ENCODE data around the gene CCT5. TPM values are rescaled to one million over a fixed set of nuclear protein-coding genes. Genes with fewer than 3 reads are reported as not detected.
"Not testable (repeated sequence)": the region's sequence is repeated elsewhere in the genome, so short reads cannot be mapped to it uniquely, and the experiment has no call there.

Gene CCT5
- total and polyA plus RNA-seq, 4 donors = 201 to 261 (median 202) TPM

DNA sequence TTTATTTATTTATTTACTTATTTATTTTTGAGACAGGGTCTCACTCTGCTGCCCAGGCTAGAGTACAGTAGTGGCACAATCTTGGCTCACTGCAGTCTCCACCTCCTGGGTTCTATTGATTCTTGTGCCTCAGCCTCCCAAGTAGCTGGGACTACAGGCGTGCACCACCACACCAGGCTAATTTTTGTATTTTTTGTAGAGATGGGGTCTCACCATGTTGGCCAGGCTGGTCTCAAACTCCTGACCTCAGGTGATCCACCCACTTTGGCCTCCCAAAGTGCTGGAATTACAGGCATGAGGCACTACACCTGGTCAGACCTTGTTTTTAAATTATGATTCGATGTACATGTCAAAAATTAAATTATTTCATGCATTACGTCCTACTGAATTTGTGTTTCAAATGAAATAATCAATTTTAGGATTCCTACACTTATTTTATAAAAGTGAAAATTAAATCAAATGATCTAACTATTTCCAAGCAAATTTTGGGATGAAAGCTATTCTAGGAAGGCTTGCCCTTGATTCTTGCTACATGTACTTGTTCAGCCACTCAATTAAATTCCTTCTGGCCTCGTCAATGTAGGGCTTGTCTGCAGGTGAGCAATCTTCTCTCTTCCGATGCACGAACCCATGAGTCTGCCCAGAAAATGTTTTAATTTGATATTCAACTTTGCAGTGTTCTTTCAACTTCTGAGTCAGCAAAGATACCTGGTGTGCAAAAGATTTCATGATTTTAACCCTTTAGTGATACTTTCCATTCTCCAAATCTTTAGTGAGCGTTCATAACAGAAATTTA lies 30.0 kb downstream of the CCT5 start:
- peaks cover 5% of the 10 kb centered on the region for H3K4me1 ChIP-seq (ENCODE audit: control insufficient read depth, insufficient read depth, low read length)
- no peak overlapping the region for H3K27ac ChIP-seq (ENCODE audit: low read depth, low read length)
- 85% methylated on average over 4 of the region's 7 CpGs for WGBS (ENCODE audit: insufficient coverage)
- DNase-seq (ENCODE audit: low read depth in 4 of 6, low spot score in 6 of 6) = no peak
- H3K27me3 ChIP-seq (ENCODE audit: control insufficient read depth, insufficient read depth, low read length) = no peaks in the 10 kb centered on the region
- H3K4me3 ChIP-seq (ENCODE audit: low read depth, low read length) = no peak overlapping the region
- H3K36me3 ChIP-seq (ENCODE audit: control insufficient read depth, insufficient read depth, low read length) = no peaks in the 10 kb centered on the region
- no peaks in the 10 kb centered on the region for H3K9me3 ChIP-seq (ENCODE audit: control insufficient read depth, insufficient read depth, low read length)

DNA sequence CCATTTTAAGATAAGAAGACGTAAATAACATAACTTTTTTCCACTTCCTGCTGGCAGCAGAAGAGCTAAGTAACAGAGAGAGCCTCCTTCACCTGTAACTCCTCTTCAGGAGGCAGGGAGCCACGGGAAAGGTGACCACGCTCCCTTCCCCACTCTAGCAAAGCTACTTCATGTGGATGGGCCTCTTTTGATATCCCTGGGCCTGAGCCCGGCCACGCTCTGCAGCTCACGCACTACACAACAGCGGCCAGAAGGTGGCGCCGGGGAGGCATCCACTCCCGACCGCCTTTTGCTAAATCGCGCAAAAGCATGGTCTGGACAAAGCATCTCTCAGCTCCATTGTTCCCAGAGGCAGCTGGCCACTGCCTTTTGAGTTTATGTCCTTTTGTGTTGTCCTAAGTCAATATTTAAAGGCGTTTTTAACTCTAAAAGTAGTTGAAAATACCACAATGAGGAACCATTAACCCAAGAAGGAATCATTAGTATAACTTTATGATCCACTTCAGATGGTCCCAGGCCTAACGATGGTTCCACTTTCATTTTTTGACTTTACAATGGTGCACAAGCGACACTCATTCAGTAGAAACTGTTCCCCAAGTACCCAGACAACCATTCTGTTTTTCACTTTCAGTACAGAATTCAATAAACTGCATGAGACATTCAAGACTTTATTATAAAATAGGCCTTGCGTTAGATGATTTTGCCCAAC lies 34.0 kb downstream of the CCT5 start:
- Histone ChIP-seq H3K36me3 (ENCODE audit: control insufficient read depth, insufficient read depth, low read length) (peaks cover 3% of the 10 kb centered on the region), H3K4me1 (ENCODE audit: control insufficient read depth, insufficient read depth, low read length) (peaks cover 11% of the 10 kb centered on the region), H3K27me3 (ENCODE audit: control insufficient read depth, insufficient read depth, low read length) (no peaks in the 10 kb centered on the region), H3K27ac (ENCODE audit: low read depth, low read length) (no peak overlapping the region), H3K9me3 (ENCODE audit: control insufficient read depth, insufficient read depth, low read length) (no peaks in the 10 kb centered on the region), H3K4me3 (ENCODE audit: low read depth, low read length) (no peak overlapping the region)
- WGBS (ENCODE audit: insufficient coverage) = 20% methylated on average over 15 of the region's 17 CpGs
- DNase-seq (ENCODE audit: low read depth in 4 of 6, low spot score in 6 of 6) = peak; percentile 49 to 94 (median 73)

DNA sequence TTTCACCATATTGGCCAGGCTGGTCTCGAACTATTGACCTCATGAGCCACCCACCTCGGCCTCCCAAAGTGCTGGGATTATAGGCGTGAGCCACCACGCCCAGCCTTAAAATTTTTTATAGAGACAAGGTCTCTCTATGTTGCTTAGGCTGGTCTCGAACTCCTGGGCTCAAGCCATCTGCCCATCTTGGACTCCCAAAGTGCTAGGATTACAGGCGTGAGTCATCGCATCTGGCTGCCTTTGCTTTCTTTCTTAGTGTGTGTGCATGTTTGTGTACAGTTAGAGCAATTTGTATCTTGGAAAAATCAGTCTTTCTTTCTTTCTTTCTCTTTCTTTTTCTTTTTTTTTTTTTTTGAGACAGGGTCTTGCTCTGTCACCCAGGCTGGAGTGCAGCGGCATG lies 35.3 kb downstream of the CCT5 start:
- not testable (repeated sequence) for H3K36me3 ChIP-seq (ENCODE audit: control insufficient read depth, insufficient read depth, low read length); H3K27ac ChIP-seq (ENCODE audit: low read depth, low read length); H3K4me3 ChIP-seq (ENCODE audit: low read depth, low read length); H3K9me3 ChIP-seq (ENCODE audit: control insufficient read depth, insufficient read depth, low read length); DNase-seq (ENCODE audit: low read depth in 4 of 6, low spot score in 6 of 6); H3K27me3 ChIP-seq (ENCODE audit: control insufficient read depth, insufficient read depth, low read length)
- peaks cover 19% of the 10 kb centered on the region for H3K4me1 ChIP-seq (ENCODE audit: control insufficient read depth, insufficient read depth, low read length)
- 98% methylated on average over 4 of the region's 8 CpGs for WGBS (ENCODE audit: insufficient coverage)

DNA sequence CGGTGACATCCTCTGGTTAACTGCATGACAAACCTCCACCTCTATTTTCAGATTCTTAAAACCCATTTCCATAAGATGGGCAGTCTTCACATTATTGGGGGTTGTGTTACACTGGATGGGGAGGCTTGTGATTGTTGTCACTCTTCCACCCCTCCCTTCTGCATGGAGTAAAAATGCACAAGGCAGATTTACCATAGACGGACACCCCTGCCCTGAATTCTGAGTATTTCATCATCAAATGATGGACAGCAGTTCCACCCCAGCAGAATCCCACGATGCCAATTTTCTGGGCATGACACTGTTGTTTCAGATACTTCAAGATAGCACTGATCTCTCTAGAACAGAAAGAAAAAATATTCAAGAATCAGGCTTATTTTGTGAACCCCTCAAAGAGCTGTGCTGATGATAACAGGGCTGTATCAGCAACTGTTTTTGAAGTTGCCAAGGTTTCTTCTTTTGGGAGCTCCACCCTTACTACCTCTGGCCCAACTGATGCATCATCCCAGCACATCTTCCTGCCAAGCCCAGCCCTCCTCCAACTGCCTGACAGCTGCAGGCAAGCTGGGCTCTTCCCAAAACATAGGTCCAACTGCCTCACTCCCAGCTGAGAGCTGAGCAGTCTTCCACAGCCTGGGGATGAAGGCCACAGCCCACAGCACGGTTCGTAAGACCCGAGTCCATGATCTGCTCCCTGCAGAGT lies 36.2 kb downstream of the CCT5 start:
- H3K9me3 ChIP-seq (ENCODE audit: control insufficient read depth, insufficient read depth, low read length) = no peaks in the 10 kb centered on the region
- H3K4me3 ChIP-seq (ENCODE audit: low read depth, low read length) = no peak overlapping the region
- no peak overlapping the region for H3K27ac ChIP-seq (ENCODE audit: low read depth, low read length)
- peaks cover 19% of the 10 kb centered on the region for H3K4me1 ChIP-seq (ENCODE audit: control insufficient read depth, insufficient read depth, low read length)
- H3K27me3 ChIP-seq (ENCODE audit: control insufficient read depth, insufficient read depth, low read length) = no peaks in the 10 kb centered on the region
- WGBS (ENCODE audit: insufficient coverage) = 86% methylated on average over 5 of the region's 6 CpGs
- peak in 1 of 6 donors; percentile 24 for DNase-seq (ENCODE audit: low read depth in 4 of 6, low spot score in 6 of 6)
- H3K36me3 ChIP-seq (ENCODE audit: control insufficient read depth, insufficient read depth, low read length) = peaks cover 3% of the 10 kb centered on the region

DNA sequence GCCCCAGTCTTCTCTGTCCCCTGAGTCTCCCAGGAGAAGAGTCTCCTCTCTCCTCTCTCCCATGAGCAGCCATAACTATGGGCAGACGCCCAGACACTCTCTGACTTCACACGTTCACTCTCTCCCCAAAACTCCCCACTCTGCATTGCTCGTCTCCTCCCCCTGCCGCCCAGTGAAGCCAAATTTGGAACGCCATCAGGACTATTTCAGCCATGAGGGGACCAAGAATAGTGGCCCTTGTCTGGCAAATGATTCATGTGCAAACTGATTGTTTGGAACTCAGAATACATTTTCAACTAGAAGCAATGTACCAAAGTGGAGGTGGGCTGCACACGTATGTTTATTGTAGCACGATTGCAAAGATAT lies 36.8 kb downstream of the CCT5 start:
- Histone ChIP-seq H3K9me3 (ENCODE audit: control insufficient read depth, insufficient read depth, low read length) (no peaks in the 10 kb centered on the region), H3K4me3 (ENCODE audit: low read depth, low read length) (no peak overlapping the region), H3K27me3 (ENCODE audit: control insufficient read depth, insufficient read depth, low read length) (no peaks in the 10 kb centered on the region), H3K27ac (ENCODE audit: low read depth, low read length) (no peak overlapping the region), H3K4me1 (ENCODE audit: control insufficient read depth, insufficient read depth, low read length) (peaks cover 19% of the 10 kb centered on the region), H3K36me3 (ENCODE audit: control insufficient read depth, insufficient read depth, low read length) (peaks cover 3% of the 10 kb centered on the region)
- 88% methylated on average over 5 of the region's 7 CpGs for WGBS (ENCODE audit: insufficient coverage)
- no peak for DNase-seq (ENCODE audit: low read depth in 4 of 6, low spot score in 6 of 6)

DNA sequence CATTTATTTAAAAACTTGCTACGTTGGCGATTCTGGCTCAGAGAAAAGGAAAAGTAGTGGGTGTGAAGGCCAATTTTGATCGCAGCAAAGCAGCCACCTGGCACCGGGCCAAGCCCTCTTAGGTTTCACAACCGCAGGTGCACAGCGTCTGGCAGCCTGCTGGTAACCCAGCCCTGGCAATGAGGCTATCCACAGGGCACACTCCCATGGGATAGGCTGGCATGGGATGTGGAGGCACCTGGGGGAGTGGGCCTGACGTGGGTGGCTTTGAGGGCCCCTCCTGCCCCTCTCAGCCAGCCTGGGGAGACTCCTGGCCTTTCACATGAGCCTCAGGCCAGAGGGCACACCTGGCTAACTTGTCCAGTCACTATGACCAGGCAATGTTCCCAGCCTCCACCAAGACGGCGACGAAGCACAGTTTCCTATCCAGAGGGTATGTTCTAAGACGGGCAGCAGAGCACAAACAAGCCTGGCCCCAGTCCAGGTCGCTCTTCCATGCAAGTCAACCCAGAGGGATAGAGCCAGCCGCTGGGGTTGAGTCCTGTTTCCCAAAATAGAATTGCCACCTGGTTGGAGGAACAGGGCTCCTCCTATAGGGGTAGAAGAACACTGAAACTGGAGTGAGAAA lies 38.6 kb downstream of the CCT5 start:
- no peak overlapping the region for H3K27ac ChIP-seq (ENCODE audit: low read depth, low read length)
- H3K4me3 ChIP-seq (ENCODE audit: low read depth, low read length) = no peak overlapping the region
- 55% methylated on average over 13 of the region's 13 CpGs for WGBS (ENCODE audit: insufficient coverage)
- peaks cover 19% of the 10 kb centered on the region for H3K4me1 ChIP-seq (ENCODE audit: control insufficient read depth, insufficient read depth, low read length)
- no peaks in the 10 kb centered on the region for H3K27me3 ChIP-seq (ENCODE audit: control insufficient read depth, insufficient read depth, low read length)
- H3K9me3 ChIP-seq (ENCODE audit: control insufficient read depth, insufficient read depth, low read length) = no peaks in the 10 kb centered on the region
- peaks cover 3% of the 10 kb centered on the region for H3K36me3 ChIP-seq (ENCODE audit: control insufficient read depth, insufficient read depth, low read length)
- peak in 2 of 6 donors; percentile 30 to 40 for DNase-seq (ENCODE audit: low read depth in 4 of 6, low spot score in 6 of 6)

DNA sequence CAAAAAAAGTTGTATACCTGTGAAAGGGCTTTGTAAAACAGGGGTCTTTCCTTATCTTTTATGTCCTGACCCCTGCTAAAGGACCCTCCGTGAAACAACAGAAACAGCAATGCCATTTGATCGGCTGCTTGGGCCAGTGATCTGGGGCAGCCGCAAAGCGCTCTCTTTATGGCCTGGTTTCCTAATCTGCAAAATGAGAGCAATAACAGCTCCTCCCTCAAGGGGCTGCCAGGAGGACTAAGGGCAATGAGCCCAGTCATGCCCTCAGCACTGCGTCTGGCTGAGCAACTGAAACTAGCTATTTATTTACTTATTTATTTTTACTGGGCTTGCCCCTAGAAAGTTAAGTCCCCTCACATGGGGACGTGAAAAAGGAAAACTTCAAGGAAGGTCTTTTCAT lies 39.3 kb downstream of the CCT5 start:
- DNase-seq (ENCODE audit: low read depth in 4 of 6, low spot score in 6 of 6) = no peak
- WGBS (ENCODE audit: insufficient coverage) = 71% methylated on average over 4 of the region's 6 CpGs
- Histone ChIP-seq H3K27ac (ENCODE audit: low read depth, low read length) (no peak overlapping the region), H3K36me3 (ENCODE audit: control insufficient read depth, insufficient read depth, low read length) (peaks cover 3% of the 10 kb centered on the region), H3K4me3 (ENCODE audit: low read depth, low read length) (no peak overlapping the region), H3K4me1 (ENCODE audit: control insufficient read depth, insufficient read depth, low read length) (peaks cover 14% of the 10 kb centered on the region), H3K27me3 (ENCODE audit: control insufficient read depth, insufficient read depth, low read length) (no peaks in the 10 kb centered on the region), H3K9me3 (ENCODE audit: control insufficient read depth, insufficient read depth, low read length) (no peaks in the 10 kb centered on the region)

DNA sequence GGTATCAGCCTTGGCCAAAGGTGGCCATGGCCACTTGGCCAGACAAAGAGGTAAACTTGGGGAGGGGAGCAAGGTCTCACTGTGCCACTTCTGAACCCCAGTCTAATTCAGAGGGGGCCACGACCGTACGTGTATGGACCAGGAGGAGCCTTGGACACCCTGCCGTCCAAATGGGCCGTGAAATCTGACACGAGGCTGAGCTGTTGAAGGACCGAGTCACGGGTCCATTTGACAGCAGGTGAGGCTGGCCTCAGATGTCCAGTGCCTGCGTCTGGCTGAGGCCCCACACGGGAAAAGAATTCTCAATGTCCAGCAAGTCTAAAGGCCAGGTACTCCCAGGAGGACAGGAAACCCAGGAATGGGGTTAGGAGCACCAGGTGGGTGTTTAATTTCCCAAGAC lies 39.9 kb downstream of the CCT5 start:
- no peak overlapping the region for H3K4me3 ChIP-seq (ENCODE audit: low read depth, low read length)
- H3K27ac ChIP-seq (ENCODE audit: low read depth, low read length) = no peak overlapping the region
- no peak for DNase-seq (ENCODE audit: low read depth in 4 of 6, low spot score in 6 of 6)
- H3K36me3 ChIP-seq (ENCODE audit: control insufficient read depth, insufficient read depth, low read length) = peaks cover 3% of the 10 kb centered on the region
- peaks cover 14% of the 10 kb centered on the region for H3K4me1 ChIP-seq (ENCODE audit: control insufficient read depth, insufficient read depth, low read length)
- H3K27me3 ChIP-seq (ENCODE audit: control insufficient read depth, insufficient read depth, low read length) = no peaks in the 10 kb centered on the region
- 83% methylated on average over 9 of the region's 10 CpGs for WGBS (ENCODE audit: insufficient coverage)
- H3K9me3 ChIP-seq (ENCODE audit: control insufficient read depth, insufficient read depth, low read length) = no peaks in the 10 kb centered on the region

DNA sequence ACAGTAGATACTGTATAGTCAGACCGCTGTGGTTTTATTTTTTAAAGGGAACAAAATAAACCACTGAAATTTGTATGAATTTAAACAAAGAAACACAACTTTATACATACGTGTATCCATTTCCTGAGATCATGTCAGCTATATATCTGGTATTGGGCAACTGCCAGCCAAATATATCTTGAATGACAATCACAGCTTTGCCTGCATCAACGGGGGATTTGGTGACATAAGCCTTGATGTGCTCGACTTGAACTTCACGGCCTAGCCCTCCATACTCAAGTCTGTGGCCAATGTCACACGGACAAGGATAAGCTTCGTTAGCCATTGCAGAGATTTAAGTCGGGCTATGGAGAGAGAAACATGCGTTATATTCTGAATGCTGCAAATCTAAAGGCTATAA lies 40.4 kb downstream of the CCT5 start:
- Histone ChIP-seq H3K27ac (ENCODE audit: low read depth, low read length) (no peak overlapping the region), H3K4me3 (ENCODE audit: low read depth, low read length) (no peak overlapping the region), H3K27me3 (ENCODE audit: control insufficient read depth, insufficient read depth, low read length) (no peaks in the 10 kb centered on the region), H3K9me3 (ENCODE audit: control insufficient read depth, insufficient read depth, low read length) (no peaks in the 10 kb centered on the region), H3K4me1 (ENCODE audit: control insufficient read depth, insufficient read depth, low read length) (peaks cover 14% of the 10 kb centered on the region), H3K36me3 (ENCODE audit: control insufficient read depth, insufficient read depth, low read length) (peaks cover 3% of the 10 kb centered on the region)
- DNase-seq (ENCODE audit: low read depth in 4 of 6, low spot score in 6 of 6) = no peak
- 95% methylated on average over 3 of the region's 9 CpGs for WGBS (ENCODE audit: insufficient coverage)

Measured in spinal cord (tissue), 10 donors.